GM12891 (cell line): ENCODE measurements around the gene RXFP1.

Experiments
- PAX5 ChIP-seq: IDR thresholded peaks from 2 replicates; pipeline ENCODE4 v1.6.1; 2011; ENCODE audit warnings: low read length, moderate library complexity, mild to moderate bottlenecking; ENCODE audit not compliant: insufficient read depth, severe bottlenecking
- POLR2A ChIP-seq: IDR thresholded peaks from 2 replicates; pipeline ENCODE4 v1.6.1; 2011; ENCODE audit warnings: low read depth, low read length, control low read depth
- POLR2AphosphoS5 ChIP-seq: IDR thresholded peaks from 2 replicates; pipeline ENCODE4 v1.6.1; 2011; ENCODE audit warnings: low read depth, low read length, control low read depth
- POU2F2 ChIP-seq: IDR thresholded peaks from 2 replicates; pipeline ENCODE4 v1.6.1; 2011; ENCODE audit warnings: low read depth, mild to moderate bottlenecking, control low read depth, low read length, moderate library complexity
- TAF1 ChIP-seq: IDR thresholded peaks from 2 replicates; pipeline ENCODE4 v1.6.1; 2011; ENCODE audit warnings: low read depth, low read length, control low read depth

DNA sequence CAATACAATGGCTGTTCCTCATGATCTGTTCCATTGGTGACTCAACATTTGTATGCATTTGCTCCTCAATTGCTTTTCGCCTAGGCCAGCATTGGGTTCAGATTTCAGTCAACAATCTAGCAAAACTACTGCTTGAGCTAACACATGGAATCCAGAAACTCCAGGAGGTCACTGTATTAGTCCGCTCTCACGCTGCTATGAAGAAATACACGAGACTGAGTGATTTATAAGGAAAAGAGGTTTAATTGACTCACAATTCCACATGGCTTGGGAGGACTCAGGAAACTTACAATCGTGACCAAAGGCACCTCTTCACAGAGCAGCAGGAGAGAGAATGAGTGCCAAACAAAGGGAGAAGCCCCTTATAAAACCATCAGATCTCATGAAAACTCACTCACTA lies 67.1 kb downstream of the RXFP1 start:
- TF ChIP-seq POLR2A (no peak), POLR2AphosphoS5 (no peak), TAF1 (no peak), PAX5 (no peak), POU2F2 (no peak)
